ENCODE results near the gene LAG3.

The LAG3 gene

DNA sequence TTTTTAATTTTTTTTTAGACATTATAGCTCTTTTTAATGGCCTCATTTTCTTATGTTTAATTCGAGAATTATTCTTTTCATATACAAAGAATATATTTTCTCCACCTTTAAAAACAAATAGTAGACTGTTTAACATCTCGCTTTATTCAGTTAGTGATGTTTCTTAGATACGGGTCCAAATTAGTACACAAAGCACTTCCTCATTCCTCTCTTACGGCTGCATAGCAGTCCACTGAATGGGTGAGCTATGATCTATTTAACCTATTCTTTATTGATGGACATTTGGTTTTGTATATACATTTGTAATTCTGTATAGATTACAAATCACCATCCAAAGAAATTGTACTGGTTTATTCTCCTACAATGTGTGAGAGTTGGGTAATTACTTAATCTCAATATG lies 41.0 kb downstream of the LAG3 start:
- TF ChIP-seq GATA3 (IDR thresholded peaks at IDR 0.05; ENCODE audit: low read depth, low read length) (no peak), GATA2 (IDR thresholded peaks at IDR 0.05; ENCODE audit: low read depth, low read length) (no peak)

DNA sequence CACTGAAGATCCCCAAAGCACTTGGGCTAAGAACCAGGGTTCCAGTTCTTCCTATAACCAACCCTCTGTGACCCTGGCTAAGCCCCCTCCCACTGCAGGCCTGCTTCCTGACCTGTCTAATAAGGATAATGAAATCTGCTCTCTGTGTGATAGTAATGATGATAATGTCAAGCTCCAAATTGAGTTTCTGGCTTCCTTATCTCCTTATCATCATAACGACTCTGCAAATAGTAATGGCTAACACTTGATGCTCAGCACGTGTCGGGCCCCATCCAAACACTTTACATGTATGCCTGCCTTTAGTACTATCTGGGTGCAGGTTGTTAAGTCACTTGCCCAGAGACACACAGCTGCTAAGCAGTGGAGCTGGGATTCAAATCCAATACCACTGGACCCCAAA lies 44.3 kb downstream of the LAG3 start:
- TF ChIP-seq GATA2 (IDR thresholded peaks at IDR 0.05; ENCODE audit: low read depth, low read length) (peak; percentile 84), GATA3 (IDR thresholded peaks at IDR 0.05; ENCODE audit: low read depth, low read length) (no peak)

DNA sequence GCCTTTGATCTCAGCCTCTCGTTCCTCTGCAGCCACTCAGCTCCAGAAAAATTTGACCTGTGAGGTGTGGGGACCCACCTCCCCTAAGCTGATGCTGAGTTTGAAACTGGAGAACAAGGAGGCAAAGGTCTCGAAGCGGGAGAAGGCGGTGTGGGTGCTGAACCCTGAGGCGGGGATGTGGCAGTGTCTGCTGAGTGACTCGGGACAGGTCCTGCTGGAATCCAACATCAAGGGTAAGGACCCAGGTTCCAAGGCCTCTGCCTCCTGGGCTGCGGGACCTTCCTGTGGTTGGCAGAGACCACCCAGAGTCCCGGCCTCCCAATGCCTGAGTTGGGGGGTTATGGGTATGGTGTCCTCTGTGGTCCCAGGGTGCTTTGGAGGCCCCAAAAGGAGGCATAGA lies 44.8 kb downstream of the LAG3 start:
- no peak for TF ChIP-seq GATA3 (IDR thresholded peaks at IDR 0.05; ENCODE audit: low read depth, low read length)

DNA sequence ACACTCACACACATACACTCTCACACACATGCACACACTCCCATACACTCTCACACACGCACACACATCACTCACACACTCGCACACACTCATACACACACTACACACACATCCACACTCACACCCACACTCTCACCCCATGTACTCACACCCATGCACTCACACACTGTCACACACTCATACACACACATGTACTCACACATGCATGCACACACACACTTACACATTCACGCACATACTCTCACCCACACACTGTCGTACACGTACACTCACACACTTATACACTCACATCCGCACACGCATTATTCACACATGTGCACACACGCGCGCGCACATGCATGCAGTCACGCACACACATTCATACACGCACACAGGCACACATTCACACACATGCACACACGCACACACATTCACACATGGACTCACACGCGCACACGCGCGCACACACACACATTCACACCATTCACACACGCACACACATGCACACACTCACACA lies 45.4 kb downstream of the LAG3 start:
- no peak for TF ChIP-seq GATA3 (IDR thresholded peaks at IDR 0.05; ENCODE audit: low read depth, low read length)
- TF ChIP-seq GATA2 (IDR thresholded peaks at IDR 0.05; ENCODE audit: low read depth, low read length): no peak

DNA sequence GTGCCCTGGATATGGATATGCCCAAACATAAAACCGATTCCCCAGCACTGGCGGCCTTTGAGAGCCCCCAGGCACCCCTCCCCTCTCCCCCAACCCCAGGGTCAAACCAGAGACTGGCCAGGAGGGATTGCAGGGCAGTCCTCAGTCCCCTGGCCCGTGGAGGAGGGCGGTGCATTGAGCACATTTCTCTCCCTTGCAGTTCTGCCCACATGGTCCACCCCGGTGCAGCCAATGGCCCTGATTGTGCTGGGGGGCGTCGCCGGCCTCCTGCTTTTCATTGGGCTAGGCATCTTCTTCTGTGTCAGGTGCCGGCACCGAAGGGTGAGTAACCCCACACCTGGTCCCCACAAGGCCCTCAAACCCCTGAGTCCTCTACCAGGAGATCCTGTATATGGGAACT lies 45.9 kb downstream of the LAG3 start:
- TF ChIP-seq GATA2 (IDR thresholded peaks at IDR 0.05; ENCODE audit: low read depth, low read length): no peak
- TF ChIP-seq GATA3 (IDR thresholded peaks at IDR 0.05; ENCODE audit: low read depth, low read length): no peak

GRCh38 chr12:6818645-6819044 lies 46.3 kb downstream of the LAG3 start:
- TF ChIP-seq GATA3 (IDR thresholded peaks at IDR 0.05; ENCODE audit: low read depth, low read length): no peak
- no peak for TF ChIP-seq GATA2 (IDR thresholded peaks at IDR 0.05; ENCODE audit: low read depth, low read length)

DNA sequence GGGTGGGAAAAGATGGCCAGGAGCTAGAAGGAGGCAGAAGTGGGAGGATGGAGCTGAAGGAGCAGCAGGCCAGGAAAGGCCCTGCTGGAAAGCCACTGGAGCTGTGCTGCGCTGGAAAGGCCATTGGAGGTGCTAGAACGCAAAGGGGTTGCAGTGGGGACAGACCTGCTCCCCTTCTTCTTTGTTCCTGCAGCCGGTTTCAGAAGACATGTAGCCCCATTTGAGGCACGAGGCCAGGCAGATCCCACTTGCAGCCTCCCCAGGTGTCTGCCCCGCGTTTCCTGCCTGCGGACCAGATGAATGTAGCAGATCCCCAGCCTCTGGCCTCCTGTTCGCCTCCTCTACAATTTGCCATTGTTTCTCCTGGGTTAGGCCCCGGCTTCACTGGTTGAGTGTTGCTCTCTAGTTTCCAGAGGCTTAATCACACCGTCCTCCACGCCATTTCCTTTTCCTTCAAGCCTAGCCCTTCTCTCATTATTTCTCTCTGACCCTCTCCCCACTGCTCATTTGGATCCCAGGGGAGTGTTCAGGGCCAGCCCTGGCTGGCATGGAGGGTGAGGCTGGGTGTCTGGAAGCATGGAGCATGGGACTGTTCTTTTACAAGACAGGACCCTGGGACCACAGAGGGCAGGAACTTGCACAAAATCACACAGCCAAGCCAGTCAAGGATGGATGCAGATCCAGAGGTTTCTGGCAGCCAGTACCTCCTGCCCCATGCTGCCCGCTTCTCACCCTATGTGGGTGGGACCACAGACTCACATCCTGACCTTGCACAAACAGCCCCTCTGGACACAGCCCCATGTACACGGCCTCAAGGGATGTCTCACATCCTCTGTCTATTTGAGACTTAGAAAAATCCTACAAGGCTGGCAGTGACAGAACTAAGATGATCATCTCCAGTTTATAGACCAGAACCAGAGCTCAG lies 47.0 kb downstream of the LAG3 start:
- TF ChIP-seq GATA3 (IDR thresholded peaks at IDR 0.05; ENCODE audit: low read depth, low read length) (no peak), GATA2 (IDR thresholded peaks at IDR 0.05; ENCODE audit: low read depth, low read length) (no peak)

GRCh38 chr12:6820166-6820565 lies 47.8 kb downstream of the LAG3 start:
- TF ChIP-seq GATA2 (IDR thresholded peaks at IDR 0.05; ENCODE audit: low read depth, low read length) (no peak), GATA3 (IDR thresholded peaks at IDR 0.05; ENCODE audit: low read depth, low read length) (no peak)

GRCh38 chr12:6821591-6822425 lies 49.5 kb downstream of the LAG3 start, which contains the start of gene GPR162:
Gene GPR162, plus strand, starts transcription at chr12:6821821. Its CDS starts 2,078 bp downstream, at chr12:6823899.
- TF ChIP-seq GATA3 (IDR thresholded peaks at IDR 0.05; ENCODE audit: low read depth, low read length) (no peak), GATA2 (IDR thresholded peaks at IDR 0.05; ENCODE audit: low read depth, low read length) (no peak)

DNA sequence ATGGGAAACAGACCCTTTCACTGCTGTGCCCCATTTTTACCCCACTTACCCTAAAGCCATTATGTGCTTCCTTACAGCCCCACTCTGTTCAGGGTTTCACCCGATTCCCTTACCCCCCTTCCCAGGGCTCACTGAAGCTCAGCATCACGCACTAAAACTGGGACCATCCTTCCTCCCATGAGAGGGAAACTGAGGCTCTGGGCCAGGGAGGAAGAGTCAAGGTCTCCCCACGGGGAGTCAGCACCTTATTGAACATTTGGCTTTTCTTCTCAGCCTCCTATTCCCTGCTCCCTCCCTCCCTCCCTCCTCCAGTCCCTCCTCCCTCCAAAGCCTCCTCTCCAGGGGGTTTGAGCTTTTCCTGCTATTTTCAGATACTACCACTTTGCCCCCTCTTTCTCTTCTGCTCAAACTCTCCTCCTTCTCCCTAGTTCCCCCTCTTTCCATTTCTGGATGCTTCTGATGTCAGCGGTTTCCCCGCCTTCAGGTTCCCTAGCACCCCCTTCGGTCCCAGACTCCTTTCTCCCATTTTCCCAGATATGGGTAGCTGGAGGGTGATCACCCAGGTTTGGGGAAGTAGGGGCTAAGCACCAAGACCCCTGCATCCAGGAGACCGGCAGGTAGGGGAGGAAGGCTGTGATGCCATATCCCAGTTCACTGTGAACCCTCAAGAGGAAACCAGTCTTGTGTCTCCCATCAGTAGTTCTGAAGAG lies 50.3 kb downstream of the LAG3 start:
- TF ChIP-seq GATA3 (IDR thresholded peaks at IDR 0.05; ENCODE audit: low read depth, low read length) (no peak), GATA2 (IDR thresholded peaks at IDR 0.05; ENCODE audit: low read depth, low read length) (no peak)

GRCh38 chr12:6823182-6824084 lies 51.1 kb downstream of the LAG3 start:
- TF ChIP-seq GATA3 (IDR thresholded peaks at IDR 0.05; ENCODE audit: low read depth, low read length): no peak
- no peak for TF ChIP-seq GATA2 (IDR thresholded peaks at IDR 0.05; ENCODE audit: low read depth, low read length)

DNA sequence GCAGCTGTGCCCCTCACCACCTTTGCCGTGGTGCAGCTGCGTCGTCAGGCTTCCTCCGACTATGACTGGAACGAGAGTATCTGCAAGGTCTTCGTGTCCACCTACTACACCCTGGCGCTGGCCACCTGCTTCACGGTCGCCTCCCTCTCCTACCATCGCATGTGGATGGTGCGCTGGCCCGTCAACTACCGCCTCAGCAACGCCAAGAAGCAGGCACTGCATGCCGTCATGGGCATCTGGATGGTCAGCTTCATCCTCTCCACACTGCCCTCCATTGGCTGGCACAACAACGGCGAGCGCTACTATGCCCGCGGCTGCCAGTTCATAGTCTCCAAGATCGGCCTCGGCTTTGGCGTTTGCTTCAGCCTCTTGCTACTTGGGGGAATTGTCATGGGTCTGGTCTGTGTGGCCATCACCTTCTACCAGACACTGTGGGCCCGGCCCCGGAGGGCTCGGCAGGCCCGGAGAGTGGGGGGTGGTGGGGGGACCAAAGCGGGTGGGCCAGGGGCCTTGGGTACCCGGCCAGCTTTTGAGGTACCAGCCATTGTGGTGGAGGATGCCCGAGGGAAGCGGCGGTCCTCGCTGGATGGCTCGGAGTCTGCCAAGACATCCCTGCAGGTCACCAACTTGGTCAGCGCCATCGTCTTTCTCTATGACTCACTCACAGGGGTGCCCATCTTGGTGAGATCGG lies 51.9 kb downstream of the LAG3 start:
- TF ChIP-seq GATA3 (IDR thresholded peaks at IDR 0.05; ENCODE audit: low read depth, low read length) (no peak), GATA2 (IDR thresholded peaks at IDR 0.05; ENCODE audit: low read depth, low read length) (no peak)
